HG03159 (cell line): ENCODE results near the gene CNTN4.

Experiments
- ATAC-seq: cut with Tn5 transposase; IDR thresholded peaks from one replicate; pipeline ENCODE4 v1.9.1; 2021; ENCODE audit warnings: mild to moderate bottlenecking, moderate library complexity; ENCODE audit not compliant: unreplicated experiment

CNTN4 gene

DNA sequence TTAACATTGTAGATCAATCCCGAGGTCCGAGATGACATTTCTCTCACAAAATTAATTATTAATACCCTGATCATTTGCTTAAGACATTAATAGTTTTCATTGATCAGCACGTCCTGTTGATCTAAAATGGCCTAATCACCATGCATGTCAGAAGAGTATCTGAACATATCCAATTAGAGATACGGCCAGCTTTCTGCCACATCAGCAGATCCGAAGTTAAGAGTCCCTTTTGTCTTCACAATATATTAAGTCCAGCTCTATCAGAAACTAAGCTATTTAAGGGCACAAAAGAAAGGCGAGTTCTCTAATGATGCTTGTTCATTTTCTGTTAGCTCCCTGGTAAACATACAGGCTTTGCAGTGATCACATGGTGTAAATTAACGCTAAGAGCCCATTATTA, 470.3 kb downstream of the CNTN4 start:
- no peak for ATAC-seq

DNA sequence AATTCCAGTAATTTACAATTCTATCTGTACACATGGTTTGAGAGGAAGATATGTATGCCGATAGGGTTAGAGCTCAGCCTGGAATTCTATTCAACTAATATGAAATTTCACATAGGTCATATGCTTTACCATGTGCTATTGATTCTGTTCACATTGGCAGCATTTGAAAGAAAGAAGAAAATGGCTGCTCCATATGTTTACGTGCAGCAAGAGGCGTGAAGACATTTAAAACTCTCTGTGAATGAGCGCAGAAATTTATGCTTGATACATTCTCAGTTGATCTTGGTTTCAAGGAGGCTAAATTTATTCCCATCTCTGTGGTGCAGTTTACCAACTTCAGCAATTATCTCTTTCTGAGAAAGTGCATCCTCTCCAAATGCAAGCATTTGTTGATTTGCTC, 478.9 kb downstream of the CNTN4 start:
- ATAC-seq: no peak

DNA sequence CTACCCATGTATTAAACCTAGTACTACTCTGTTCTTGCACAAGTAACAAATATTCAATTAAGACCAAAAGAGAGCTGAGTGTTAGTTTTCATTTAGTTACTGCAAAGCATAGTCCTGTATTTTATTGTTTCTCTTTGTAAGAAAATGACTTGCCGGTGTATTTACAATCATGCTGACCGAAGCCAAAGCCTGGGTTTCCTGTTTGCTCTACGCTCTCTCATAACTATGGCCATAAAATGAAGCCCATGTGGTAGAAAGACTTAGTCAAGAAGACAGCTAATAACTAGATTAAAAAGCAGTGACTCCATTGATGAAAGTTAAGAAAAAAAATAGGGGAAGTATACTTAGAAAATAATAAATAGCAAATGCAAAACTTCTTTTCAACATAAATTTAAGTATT, 479.9 kb downstream of the CNTN4 start:
- no peak for ATAC-seq

DNA sequence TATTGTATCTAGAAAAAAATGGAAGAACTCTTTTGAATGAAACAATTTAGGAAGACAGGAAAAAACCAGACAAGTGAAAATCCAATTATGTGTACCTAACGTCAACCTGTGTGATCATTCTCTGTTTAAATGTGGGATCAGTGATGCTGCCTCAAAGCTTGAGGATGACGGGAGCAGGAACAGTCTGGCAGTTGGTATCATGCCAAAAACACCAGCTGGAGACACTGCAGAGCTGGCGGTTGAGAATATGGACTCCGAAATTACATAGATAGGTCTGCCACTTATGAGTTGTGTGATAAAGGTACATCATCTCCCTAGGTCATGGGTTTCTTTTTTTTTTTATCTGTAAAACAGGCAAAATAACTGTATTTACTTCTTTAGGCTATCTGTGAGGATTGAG, 480.5 kb downstream of the CNTN4 start:
- ATAC-seq: no peak

DNA sequence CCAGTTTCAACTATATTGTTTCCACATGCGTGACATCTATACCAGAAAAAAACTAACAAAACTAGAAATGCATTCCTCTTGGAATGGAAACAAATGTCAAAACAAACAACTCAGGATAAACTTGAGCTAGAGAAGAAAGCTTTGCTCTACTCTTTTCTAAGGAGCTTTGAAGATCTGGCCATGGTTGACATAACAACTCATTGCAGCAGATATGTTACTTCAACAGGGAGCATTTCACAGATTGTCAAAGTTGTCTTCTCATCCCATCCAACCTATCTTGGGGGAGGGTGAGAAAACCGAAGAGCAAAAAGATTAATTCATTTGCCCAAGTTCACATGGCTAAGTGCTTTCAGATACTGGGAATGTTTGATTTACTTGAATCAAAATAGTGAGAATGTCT, 484.4 kb downstream of the CNTN4 start:
- ATAC-seq: no peak

DNA sequence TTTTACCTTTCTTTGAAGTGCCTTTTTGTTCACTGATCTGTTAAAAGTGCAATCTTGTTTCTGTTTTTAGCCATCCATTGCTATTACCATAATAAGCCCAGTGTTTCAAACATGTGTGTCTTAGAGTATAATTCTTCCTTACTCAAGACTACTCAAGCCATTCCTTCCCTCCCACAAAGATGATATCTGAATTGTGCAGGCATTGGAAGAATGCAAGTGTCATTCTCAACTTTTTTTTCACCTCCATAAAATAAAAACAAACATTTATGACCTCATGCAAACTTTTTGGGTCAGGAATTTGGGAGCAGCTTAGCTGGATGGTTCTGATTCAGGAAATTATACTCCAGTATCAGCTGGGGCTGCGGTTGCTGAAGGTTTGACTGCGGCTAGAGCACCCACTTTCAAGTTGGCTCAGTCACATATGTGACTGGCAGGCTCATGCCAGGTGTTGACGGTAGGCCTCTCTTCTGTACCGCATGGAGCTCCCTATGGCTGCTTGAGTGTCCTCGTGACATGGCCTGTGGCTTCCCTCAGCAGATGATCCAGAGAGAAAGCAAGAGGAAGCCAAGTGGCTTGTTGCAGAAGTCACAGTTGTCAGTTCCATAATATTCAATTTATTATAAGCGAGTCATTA, 490.8 kb downstream of the CNTN4 start:
- no peak for ATAC-seq

DNA sequence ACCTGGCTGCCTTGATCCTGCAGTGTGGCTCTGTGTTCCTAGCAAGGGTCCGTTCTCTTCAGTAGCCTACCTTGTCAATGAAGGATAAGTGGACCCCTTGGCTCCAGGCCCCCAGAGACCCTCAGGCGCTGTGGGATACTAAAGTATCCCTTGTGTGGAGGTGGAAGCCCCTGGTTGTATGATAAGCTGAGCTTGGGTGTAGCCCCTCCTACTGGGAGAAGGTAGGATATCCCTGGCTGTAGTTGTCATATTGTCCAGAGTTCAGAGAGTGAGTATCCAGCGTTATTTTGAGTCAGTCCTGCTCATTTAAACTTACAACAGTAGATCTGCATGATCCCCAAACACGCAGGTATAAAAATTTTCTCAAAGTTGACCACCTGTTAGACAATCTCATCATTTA, 496.8 kb downstream of the CNTN4 start:
- ATAC-seq: no peak

DNA sequence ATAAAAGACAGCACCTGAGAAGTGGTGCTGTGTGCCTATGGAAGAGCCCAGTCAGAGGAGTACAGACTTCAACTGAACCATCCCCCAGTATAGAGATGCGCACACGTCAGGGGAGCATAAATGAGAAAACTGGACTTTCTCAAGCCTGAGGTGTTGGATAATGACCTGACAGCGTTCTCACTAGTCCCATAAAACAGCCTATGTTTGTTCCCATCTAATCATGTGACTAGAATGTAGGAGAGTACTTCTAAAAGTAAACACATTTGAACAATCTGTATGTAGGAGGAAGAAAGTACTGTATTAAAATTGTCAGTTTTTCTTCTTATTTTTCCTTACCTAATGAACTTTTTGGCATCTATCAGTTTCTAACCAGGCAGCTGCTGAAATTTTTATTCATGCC, 498.9 kb downstream of the CNTN4 start:
- ATAC-seq: no peak

DNA sequence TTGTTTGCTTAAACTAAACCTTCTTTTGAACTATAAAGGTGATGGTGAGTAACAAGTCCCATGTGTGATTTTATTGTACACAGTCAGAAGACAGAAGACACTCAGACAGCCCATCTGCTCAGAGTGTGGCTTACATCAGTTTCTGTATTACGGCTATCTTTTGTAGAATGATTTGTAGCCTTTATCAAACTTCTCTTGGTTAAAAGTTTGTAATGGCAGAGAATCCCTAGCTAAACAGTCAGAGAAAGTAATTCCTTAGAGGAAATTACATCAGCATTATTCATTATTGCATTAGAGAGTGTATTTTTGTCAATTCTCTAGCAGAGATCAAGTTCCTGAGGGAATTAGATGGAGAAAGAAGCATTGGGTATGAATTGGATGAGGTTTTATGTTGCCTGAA, 500.8 kb downstream of the CNTN4 start:
- no peak for ATAC-seq

DNA sequence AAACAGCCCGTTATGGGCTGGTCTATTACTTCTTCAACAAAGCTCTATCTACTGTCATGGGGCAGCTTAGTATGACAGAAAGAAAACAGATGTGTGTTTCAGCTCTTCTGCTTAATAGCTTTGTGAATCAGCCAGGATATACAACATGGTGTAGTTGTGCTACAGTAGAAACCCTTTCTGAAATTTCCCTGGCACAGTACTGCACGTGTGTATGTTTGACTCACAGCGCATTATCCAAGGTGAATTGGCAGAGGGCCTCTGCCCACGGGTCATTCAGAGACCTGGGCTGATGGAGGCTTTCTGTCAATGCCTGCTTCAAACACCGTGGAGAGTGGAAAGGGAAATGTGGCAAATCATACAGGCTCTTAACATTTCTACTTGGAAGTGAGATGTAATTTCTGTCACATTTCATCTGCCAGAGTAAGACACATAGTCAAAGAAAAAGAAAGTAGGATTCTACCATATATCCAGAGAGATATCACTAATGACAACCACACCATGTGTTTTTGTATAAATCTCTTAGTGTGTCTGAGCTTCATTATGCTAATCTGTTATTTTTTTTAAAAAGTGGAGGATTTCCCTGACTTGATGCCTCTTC, 505.1 kb downstream of the CNTN4 start:
- ATAC-seq: no peak

DNA sequence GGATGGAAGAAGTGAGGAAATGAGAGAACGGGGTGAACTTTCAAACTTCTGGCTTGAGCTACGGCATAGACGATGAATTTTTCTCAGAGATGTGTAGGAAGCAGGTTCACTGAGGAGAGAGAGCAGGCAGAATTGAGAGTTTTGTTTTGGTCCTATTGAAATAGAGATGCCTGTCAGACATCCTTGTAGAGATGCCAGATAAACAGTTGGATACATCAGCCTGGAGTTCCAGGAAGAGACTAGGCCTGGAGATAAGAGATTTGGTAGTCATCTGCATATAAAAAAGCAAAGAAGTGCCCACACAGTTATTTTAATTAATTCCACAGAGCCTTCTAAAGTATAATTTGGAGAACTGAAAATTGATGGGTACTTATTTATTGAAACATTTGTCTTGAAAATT, 515.9 kb downstream of the CNTN4 start:
- ATAC-seq: no peak

DNA sequence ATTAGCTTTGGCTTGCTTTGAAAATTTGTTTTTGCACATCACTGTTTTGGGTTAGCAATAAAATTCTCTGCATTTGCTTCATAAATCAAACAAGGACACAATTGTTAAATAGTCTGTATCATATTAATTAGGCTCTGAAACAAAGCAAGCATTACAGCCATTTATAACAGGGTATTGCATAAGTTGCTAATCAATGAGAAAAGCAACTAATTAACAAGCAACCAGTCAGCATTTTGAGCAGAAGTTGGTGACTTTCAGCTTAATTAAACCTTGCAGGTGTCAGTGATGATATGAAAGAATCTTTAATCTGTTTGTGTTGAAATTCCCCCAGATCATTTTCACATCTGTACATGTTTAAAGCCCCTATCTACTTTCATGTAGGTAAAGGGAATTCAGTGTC, 516.4 kb downstream of the CNTN4 start:
- no peak for ATAC-seq

DNA sequence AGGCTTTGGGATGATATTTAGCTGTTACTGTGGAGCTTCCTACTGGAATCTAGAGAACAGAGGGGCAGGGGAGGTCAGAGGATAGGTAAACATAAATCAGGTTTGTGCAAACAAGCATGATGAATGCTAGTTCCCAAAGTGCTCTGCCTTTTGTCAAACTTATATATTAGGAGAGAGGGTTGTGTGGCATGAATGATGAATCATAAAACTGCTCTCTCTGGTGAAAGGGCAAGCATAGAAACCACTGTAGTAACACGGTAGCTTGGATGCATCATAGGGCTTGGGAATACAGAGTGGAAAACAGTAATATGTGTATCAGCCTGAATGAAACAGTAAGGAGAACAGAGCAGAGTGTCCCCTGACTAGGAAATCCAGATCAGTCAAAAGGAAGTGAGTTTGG, 524.8 kb downstream of the CNTN4 start:
- ATAC-seq: no peak

DNA sequence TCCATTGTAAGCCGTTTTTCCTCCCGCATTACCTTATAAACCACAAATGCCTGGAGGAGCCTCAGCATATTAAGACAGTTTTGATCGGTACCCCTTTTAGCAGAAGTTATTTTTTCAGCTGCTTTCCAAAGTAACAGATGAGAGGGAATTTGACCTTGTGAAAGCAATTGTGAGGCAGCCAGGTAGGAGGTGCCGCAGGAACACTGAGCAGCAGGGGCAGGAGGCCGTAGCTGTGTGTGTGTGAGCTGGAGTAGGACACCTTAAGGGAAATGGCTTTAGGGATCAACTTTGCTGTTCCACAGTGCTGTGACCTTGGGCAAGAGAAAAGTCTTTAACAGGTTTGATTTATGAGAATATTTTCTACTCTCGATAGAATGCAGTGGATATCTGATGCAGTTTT, 529.5 kb downstream of the CNTN4 start:
- no peak for ATAC-seq

DNA sequence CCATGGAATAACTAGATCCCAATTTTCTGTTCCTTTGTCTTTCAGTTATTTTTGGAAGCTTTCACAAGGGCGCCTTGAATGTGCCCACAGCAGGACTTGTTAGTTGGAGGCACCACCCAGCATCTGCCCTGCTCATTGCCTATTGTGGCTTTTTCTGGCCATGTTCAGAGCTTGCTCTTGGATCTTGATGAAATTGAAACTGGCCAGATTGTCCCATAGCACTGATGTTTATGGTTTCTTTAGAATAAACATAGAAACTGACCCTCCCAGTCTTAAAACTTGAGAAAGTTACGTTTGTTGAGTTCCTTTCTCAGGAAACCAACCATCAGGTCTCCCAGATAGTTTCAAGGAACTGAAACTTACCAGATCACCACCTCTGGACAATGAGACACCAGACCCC, 536.8 kb downstream of the CNTN4 start:
- no peak for ATAC-seq

DNA sequence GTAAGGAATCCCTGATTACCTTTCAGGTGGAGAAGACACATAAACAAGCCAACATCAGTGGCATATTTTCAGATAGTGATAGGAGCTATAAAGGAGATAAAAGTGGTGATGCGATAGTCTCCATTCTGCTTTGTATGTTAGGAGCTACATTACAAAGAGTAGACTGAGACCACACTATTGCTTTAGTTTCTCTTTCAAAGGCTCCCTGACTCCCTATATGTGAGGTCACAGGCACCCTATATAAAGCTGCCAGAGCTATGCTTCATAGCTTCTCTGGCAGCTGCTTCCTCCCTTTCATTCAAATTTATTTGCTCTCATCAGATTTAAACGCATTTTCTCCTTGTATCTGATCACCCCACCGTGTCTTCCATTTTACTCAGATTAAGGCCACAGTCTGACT, 544.9 kb downstream of the CNTN4 start:
- ATAC-seq: no peak

DNA sequence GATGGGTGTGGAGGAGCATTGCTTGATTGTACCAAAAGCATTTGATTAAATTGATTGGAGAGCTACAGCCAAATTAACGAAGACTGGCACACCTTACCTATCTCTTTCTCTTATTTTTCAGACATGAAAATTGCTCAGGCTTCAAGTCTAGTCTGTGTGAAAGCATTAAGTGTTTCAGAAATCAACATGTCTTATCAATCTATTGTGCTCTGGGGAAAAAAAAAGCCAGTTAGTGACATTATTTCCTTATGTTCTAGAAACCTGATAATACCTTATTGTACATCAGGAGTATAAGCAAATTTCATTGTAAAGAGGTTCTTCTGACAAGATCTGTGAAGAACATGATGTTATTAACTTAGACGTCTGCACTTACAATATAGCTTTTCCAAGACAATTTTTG, 546.3 kb downstream of the CNTN4 start:
- ATAC-seq: no peak

DNA sequence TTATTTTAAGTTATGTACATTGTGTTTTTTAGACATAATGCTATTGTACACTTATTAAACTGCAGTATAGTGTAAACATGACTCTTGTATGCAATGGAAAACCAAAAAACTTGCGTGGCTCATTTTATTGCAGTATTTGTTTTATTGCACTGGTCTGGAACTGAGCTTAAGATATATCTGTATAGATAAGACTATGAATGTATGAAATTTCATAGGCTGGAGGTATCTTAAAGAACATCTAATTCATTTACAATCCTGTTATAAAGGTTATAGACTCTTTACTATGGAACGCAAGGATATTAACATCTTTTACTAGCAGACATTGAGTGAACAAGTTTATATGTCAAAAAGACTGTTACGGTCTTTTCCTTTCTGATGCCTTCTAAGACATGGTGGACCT, 552.1 kb downstream of the CNTN4 start:
- no peak for ATAC-seq

DNA sequence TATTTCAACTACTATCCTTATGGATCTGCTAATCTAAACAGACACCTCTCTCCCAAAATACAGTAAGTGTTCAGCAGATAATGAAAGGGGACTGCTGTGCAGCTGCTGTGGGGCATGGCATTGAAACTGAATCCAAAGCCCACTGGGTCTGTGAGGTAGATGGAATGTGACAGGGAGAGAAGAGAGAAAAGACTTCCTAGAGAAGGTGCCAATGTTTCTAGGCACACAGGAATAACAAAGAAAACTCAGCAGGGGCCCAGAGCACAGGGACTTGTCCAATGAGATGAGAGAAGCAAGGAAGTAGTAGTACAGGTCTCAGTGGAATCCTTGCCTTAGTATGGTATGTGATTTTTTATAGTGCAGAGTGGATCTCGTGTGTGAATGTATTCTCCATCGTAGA, 553.7 kb downstream of the CNTN4 start:
- ATAC-seq: no peak

DNA sequence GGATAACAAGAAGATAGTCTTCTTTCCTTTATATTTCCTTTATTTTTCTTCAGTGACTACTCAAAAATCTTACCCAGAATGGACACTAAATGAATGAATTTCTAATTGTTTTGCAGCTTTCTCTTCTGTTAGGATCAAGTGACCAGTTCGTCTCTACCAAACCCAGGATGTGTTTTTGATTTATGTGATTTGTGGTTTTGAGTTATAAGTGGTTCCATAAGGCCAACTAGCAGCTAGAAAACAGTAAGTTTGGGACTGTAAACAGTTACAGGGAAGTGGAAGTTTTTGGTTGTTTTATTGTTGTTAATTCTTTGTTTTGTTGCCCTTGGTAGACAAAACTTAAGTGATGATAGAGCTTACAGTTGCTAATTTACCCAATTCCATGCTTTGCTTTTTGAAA, 555.0 kb downstream of the CNTN4 start:
- ATAC-seq: no peak

DNA sequence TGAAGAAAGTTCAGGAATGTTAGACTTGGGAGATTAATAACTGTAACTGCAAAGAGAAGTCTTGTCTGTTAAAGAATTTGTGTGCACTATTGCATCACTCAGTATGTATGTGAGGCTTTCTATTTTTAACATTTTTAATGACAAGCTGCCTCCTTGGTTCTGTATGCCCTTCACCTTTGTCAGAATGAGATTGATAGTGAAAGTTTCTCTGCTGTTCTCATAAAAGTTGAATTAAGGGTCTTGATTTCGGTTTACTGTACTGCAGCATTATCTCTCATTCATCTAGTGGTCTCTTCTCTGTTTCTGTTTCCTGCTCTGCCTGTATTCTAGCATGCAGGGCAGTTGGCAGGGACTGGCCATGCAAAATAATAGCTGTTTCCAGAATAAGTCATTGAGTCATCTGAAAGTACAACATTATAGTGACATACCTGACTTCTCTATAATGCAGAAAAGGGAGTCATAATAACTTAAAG, 556.6 kb downstream of the CNTN4 start:
- ATAC-seq: no peak

DNA sequence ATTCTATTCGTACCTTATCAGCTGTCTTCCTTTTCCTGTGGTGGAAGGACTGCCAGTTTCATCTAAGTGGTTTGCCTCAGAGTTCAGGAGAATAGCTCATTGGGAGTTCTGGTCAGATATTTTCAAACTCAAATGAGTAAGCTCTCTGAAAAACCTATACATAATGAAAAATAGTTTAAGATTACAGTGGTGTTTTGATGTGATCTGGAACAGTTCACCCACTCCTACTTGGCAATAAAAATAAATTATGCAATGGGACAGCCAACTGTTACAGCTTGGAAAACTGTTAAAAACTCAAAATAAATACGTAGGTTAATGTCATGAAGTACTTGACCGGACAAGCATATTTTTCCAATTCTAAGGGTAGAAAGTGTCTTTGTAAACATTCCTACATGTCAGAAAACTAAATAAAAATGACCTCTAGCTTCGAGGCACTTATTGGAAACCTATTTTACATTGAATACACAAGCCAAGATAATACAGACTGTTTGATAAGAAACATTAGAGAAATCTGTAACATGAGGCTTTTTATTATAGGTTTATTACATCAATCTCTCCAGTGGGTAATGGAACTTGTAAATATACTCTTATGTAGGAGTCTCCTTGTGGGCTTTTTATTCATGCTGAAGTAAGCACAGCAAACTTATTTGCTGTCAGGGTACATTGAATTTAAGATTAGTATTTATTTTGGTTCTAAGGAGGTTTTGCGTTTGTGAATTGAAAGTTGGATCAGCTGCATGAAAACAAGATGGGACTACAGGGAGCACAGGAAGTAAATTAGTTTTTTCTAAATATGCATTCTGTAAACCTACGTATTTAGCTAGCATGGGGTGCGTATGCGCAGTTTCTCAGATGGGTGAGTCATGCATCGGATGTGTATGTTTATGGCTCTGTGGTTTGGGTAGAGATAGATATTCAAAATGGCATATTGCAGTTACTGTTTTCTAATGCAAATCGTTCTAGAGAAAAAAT, 558.4 kb downstream of the CNTN4 start:
- ATAC-seq: no peak
